ENCODE results near the gene EEF2K.

DNA sequence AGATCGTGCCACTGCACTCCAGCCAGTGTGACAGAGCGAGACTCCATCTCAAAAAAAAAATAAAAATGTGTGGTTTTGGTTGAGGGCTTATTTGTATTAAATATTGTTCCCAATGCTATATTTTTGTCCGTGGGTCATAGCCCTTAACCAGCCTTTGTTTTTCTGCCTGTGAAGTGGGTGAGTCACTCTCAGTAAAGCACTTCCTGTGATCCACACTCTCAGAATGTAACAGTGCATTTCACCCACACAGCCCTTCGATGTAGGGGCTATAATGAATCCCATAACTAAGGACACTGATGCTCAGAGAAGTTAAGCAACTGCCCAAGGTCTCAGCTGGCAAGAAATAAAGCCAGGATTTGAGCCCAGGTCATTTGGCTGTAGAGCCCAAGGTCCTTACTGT is 56.4 kb downstream of the EEF2K start:
- TF ChIP-seq, protein P1, sequence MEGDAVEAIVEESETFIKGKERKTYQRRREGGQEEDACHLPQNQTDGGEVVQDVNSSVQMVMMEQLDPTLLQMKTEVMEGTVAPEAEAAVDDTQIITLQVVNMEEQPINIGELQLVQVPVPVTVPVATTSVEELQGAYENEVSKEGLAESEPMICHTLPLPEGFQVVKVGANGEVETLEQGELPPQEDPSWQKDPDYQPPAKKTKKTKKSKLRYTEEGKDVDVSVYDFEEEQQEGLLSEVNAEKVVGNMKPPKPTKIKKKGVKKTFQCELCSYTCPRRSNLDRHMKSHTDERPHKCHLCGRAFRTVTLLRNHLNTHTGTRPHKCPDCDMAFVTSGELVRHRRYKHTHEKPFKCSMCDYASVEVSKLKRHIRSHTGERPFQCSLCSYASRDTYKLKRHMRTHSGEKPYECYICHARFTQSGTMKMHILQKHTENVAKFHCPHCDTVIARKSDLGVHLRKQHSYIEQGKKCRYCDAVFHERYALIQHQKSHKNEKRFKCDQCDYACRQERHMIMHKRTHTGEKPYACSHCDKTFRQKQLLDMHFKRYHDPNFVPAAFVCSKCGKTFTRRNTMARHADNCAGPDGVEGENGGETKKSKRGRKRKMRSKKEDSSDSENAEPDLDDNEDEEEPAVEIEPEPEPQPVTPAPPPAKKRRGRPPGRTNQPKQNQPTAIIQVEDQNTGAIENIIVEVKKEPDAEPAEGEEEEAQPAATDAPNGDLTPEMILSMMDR (IDR thresholded peaks at IDR 0.05; ENCODE audit: low read depth, low read length, poor library complexity, severe bottlenecking): no peak
- no peak for TF ChIP-seq EZH2phosphoT487 (IDR thresholded peaks at IDR 0.05; ENCODE audit: borderline replicate concordance, low read length)

Measured in DOHH2 (cell line).